ENCODE measurements around the gene CERS4.
"Not testable (repeated sequence)": the region's sequence is repeated elsewhere in the genome, so short reads cannot be mapped to it uniquely, and the experiment has no call there.

CERS4 gene

DNA sequence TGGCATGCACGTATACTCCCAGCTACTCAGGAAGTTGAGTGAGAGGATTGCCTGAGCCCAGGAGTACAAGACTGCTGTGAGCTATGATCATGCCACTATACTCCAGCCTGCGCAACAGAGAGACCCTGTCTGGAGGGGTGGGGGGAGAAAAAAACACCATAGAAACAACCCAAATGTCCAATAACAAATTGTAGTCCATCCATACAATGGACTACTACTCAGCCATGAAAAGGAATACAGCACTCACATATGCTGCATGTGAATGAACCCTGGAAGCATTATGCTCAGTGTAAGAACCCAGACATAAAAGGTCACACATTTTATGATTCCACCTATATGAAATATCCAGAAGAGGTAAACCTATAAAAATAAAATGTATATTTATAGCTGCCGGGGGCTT is 56.7 kb downstream of the CERS4 start:
- no peaks in the 10 kb centered on the region for H3K36me3 ChIP-seq (replicated peaks; ENCODE audit: insufficient read depth, low read length)
- no peak overlapping the region for H3K27ac ChIP-seq (ENCODE audit: low read length)
- H3K4me1 ChIP-seq (ENCODE audit: low read length): peaks cover 11% of the 10 kb centered on the region
- H3K4me3 ChIP-seq (ENCODE audit: low read length): no peak overlapping the region
- no peaks in the 10 kb centered on the region for H3K9me3 ChIP-seq (replicated peaks; ENCODE audit: insufficient read depth, low read length)
- H4K20me1 ChIP-seq (ENCODE audit: insufficient read depth, low read length): no peaks in the 10 kb centered on the region
- no peak for DNase-seq
- H3K79me2 ChIP-seq (ENCODE audit: low read length): no peaks in the 10 kb centered on the region
- no peak for TF ChIP-seq EZH2 (optimal IDR thresholded peaks at IDR 0.05; ENCODE audit: low read depth, low read length)
- peaks cover 20% of the 10 kb centered on the region for H3F3A ChIP-seq (ENCODE audit: insufficient read depth, low read length)
- no peak overlapping the region for H3K9ac ChIP-seq (ENCODE audit: low read length)
- no peak overlapping the region for H2AFZ ChIP-seq (ENCODE audit: low read length)
- H3K9me2 ChIP-seq (replicated peaks; ENCODE audit: insufficient read depth, low read length): no peaks in the 10 kb centered on the region
- H3K27me3 ChIP-seq (replicated peaks; ENCODE audit: insufficient read depth, low read length): peaks cover 4% of the 10 kb centered on the region; the same call in 1 of the 2 replicates
- H3K4me2 ChIP-seq (ENCODE audit: low read depth, low read length): no peak overlapping the region

DNA sequence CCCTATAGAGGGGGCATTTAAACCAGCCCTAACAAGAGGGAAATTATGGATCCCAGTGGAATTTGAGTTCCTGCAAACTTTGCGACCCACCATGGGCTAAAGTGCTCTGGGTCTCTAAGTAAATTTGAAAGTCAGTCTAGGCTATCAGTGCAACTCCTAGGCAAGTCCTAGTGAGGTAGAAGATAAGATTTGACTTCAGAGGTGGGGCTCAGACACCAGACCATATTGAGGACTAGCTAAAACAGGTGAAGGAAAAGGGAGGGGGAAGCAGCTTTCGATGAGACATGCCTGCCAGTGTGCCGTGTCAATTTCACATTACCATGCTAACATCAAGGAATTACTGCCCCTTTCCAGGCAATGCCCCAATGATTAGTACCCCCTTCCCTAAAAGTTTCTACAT is 60.6 kb downstream of the CERS4 start:
- Histone ChIP-seq H3K4me2 (ENCODE audit: low read depth, low read length) (peak overlapping the region; percentile 71), H3K4me3 (ENCODE audit: low read length) (peak overlapping the region; percentile 53)

DNA sequence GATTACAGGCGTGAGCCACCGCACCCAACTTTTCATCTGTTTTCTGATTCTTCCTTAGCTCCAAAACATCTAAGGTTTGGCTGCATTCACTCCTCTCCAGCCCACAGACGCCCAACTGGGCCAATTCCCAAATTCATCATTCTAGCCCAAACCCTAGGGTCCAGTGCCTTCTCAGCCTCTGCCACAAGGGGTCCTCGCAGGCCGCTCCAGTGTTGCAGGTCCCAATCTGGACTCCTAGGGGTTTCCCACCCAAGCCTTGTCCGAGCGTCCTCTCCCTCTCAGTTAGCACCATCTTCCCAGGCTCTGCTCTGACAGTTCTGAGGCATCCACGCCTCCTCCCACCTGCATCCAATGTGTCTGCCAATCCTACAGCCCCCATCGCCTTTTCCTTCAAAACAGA is 67.3 kb downstream of the CERS4 start:
- not testable (repeated sequence) for H3K4me1 ChIP-seq (ENCODE audit: low read length); H3K79me2 ChIP-seq (ENCODE audit: low read length); H3K9ac ChIP-seq (ENCODE audit: low read length); H3K9me2 ChIP-seq (replicated peaks; ENCODE audit: insufficient read depth, low read length); H4K20me1 ChIP-seq (ENCODE audit: insufficient read depth, low read length); H2AFZ ChIP-seq (ENCODE audit: low read length); H3K4me2 ChIP-seq (ENCODE audit: low read depth, low read length); H3K27ac ChIP-seq (ENCODE audit: low read length); H3K27me3 ChIP-seq (replicated peaks; ENCODE audit: insufficient read depth, low read length); H3K36me3 ChIP-seq (replicated peaks; ENCODE audit: insufficient read depth, low read length); H3K4me3 ChIP-seq (ENCODE audit: low read length); H3K9me3 ChIP-seq (replicated peaks; ENCODE audit: insufficient read depth, low read length); H3F3A ChIP-seq (ENCODE audit: insufficient read depth, low read length); DNase-seq

More for the DNA sequence above, 60.6 kb downstream of the CERS4 start:
- peaks cover 20% of the 10 kb centered on the region for H3F3A ChIP-seq (ENCODE audit: insufficient read depth, low read length)
- H2AFZ ChIP-seq (ENCODE audit: low read length): no peak overlapping the region
- H4K20me1 ChIP-seq (ENCODE audit: insufficient read depth, low read length): no peaks in the 10 kb centered on the region
- DNase-seq: no peak
- no peaks in the 10 kb centered on the region for H3K36me3 ChIP-seq (replicated peaks; ENCODE audit: insufficient read depth, low read length)
- no peaks in the 10 kb centered on the region for H3K9me2 ChIP-seq (replicated peaks; ENCODE audit: insufficient read depth, low read length)
- H3K9me3 ChIP-seq (replicated peaks; ENCODE audit: insufficient read depth, low read length): no peaks in the 10 kb centered on the region
- no peak overlapping the region; the same call in 1 of the 2 replicates for H3K27ac ChIP-seq (ENCODE audit: low read length)
- H3K27me3 ChIP-seq (replicated peaks; ENCODE audit: insufficient read depth, low read length): no peaks in the 10 kb centered on the region
- H3K4me1 ChIP-seq (ENCODE audit: low read length): peaks cover 11% of the 10 kb centered on the region
- TF ChIP-seq EZH2 (optimal IDR thresholded peaks at IDR 0.05; ENCODE audit: low read depth, low read length) (no peak), EZH2phosphoT487 (IDR thresholded peaks at IDR 0.05; ENCODE audit: low read length) (no peak), CTCF (IDR thresholded peaks at IDR 0.05; ENCODE audit: low read length) (no peak)
- H3K9ac ChIP-seq (ENCODE audit: low read length): no peak overlapping the region
- no peaks in the 10 kb centered on the region for H3K79me2 ChIP-seq (ENCODE audit: low read length)

GRCh38 chr19:8291337-8291736 is 82.2 kb downstream of the CERS4 start:
- not testable (repeated sequence) for H3K4me2 ChIP-seq (ENCODE audit: low read depth, low read length); DNase-seq; H3K9me2 ChIP-seq (replicated peaks; ENCODE audit: insufficient read depth, low read length); H3K4me3 ChIP-seq (ENCODE audit: low read length); H3K27me3 ChIP-seq (replicated peaks; ENCODE audit: insufficient read depth, low read length); H3K27ac ChIP-seq (ENCODE audit: low read length); H3K9ac ChIP-seq (ENCODE audit: low read length); H3K36me3 ChIP-seq (replicated peaks; ENCODE audit: insufficient read depth, low read length); H3K4me1 ChIP-seq (ENCODE audit: low read length); H4K20me1 ChIP-seq (ENCODE audit: insufficient read depth, low read length); H2AFZ ChIP-seq (ENCODE audit: low read length); H3K79me2 ChIP-seq (ENCODE audit: low read length); H3F3A ChIP-seq (ENCODE audit: insufficient read depth, low read length); H3K9me3 ChIP-seq (replicated peaks; ENCODE audit: insufficient read depth, low read length)

DNA sequence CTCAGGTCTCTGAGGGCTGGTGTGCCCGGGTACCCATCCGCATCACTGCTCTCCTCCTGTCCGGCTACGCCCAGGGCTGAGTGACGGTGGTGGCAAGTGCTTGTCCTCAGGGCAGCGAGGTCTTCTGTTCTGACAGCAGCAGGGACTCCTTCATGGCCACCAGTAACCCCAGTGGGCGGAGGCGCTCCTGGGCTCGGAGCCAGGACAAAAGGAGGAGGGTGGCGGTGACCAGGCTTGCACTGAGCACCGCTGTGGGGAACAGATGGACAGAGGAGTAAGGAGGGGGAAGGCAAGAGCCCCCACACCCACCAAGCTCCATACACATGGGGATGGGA is 93.2 kb downstream of the CERS4 start:
- Histone ChIP-seq H3K36me3 (replicated peaks; ENCODE audit: insufficient read depth, low read length) (peaks cover 8% of the 10 kb centered on the region), H3K27ac (ENCODE audit: low read length) (no peak overlapping the region), H2AFZ (ENCODE audit: low read length) (no peak overlapping the region), H4K20me1 (ENCODE audit: insufficient read depth, low read length) (no peaks in the 10 kb centered on the region), H3K4me2 (ENCODE audit: low read depth, low read length) (no peak overlapping the region), H3K4me3 (ENCODE audit: low read length) (no peak overlapping the region), H3K9me3 (replicated peaks; ENCODE audit: insufficient read depth, low read length) (no peaks in the 10 kb centered on the region), H3K27me3 (replicated peaks; ENCODE audit: insufficient read depth, low read length) (no peaks in the 10 kb centered on the region), H3K4me1 (ENCODE audit: low read length) (peaks cover 6% of the 10 kb centered on the region), H3K9me2 (replicated peaks; ENCODE audit: insufficient read depth, low read length) (no peaks in the 10 kb centered on the region), H3F3A (ENCODE audit: insufficient read depth, low read length) (no peaks in the 10 kb centered on the region), H3K79me2 (ENCODE audit: low read length) (peaks cover 39% of the 10 kb centered on the region), H3K9ac (ENCODE audit: low read length) (no peak overlapping the region)
- no peak for TF ChIP-seq CTCF (IDR thresholded peaks at IDR 0.05; ENCODE audit: low read length)
- TF ChIP-seq EZH2 (optimal IDR thresholded peaks at IDR 0.05; ENCODE audit: low read depth, low read length): no peak
- no peak for DNase-seq

Measured in MM.1S (cell line).